ENCODE results near the gene RXFP4. TPM values are rescaled to one million over a fixed set of nuclear protein-coding genes. Genes with fewer than 3 reads are reported as not detected.

RXFP4 gene
- total RNA-seq, 1 experiment from 2014 or later = not detected

- no peaks in the 10 kb centered on the region for H4K20me1 ChIP-seq (ENCODE audit: control insufficient read depth, insufficient read depth, insufficient read length)
- DNase-seq = no peak
- H3K79me2 ChIP-seq (ENCODE audit: insufficient read depth, low read length) = peaks cover 19% of the 10 kb centered on the region; the same call in 1 of the 2 replicates
- no peaks in the 10 kb centered on the region; the same call in 1 of the 2 replicates for H3K4me1 ChIP-seq (ENCODE audit: insufficient read depth, low read length)
- Mint-ChIP-seq H3K9me3 (no peaks in the 10 kb centered on the region), H3K27me3 (ENCODE audit: low read depth) (no peaks in the 10 kb centered on the region), H3K36me3 (ENCODE audit: insufficient read depth in 1 of 3, low read depth in 3 of 3) (peaks cover 25 to 33% (median 28%) of the 10 kb centered on the region in 3 experiments), H3K4me1 (peaks cover 19 to 21% of the 10 kb centered on the region in 2 experiments), H3K4me3 (no peak overlapping the region), H3K27ac (no peak overlapping the region)
- 100% methylated on average over 4 of the region's 10 CpGs for WGBS (ENCODE audit: extremely low coverage, insufficient read length, low lambda C conversion rate)
- no peak overlapping the region for H2AFZ ChIP-seq (ENCODE audit: low read length)
- no peak overlapping the region for H4K8ac ChIP-seq (replicated peaks; ENCODE audit: insufficient read length, low read depth, low read length)
- no peak overlapping the region for H4K91ac ChIP-seq (ENCODE audit: insufficient read length, low read depth, low read length)
- peaks cover 9% of the 10 kb centered on the region for H3K79me1 ChIP-seq (ENCODE audit: insufficient read depth, low read depth, low read length, poor library complexity, severe bottlenecking)
- peaks cover 6% of the 10 kb centered on the region for H3K23me2 ChIP-seq (ENCODE audit: insufficient read length, low read depth, low read length, poor library complexity, severe bottlenecking)
- H3K27me3 ChIP-seq (ENCODE audit: insufficient read depth, low read length) = no peaks in the 10 kb centered on the region
- no peak overlapping the region for H4K5ac ChIP-seq (ENCODE audit: insufficient read length, low read depth, low read length)
- no peak overlapping the region for H3K18ac ChIP-seq (ENCODE audit: insufficient read length, low read depth, low read length)
- no peak overlapping the region for H3K23ac ChIP-seq (ENCODE audit: insufficient read length, low read depth, low read length)
- H2BK20ac ChIP-seq (ENCODE audit: low read depth, low read length, poor library complexity, severe bottlenecking) = no peak overlapping the region
- H3K4ac ChIP-seq (ENCODE audit: low read depth, low read length) = peak overlapping the region; percentile 38; the same call in 1 of the 2 replicates
- H3T11ph ChIP-seq (ENCODE audit: low read length) = no peak overlapping the region
- H2BK120ac ChIP-seq (ENCODE audit: low read depth, low read length, poor library complexity, severe bottlenecking) = no peak overlapping the region
- H2BK15ac ChIP-seq (ENCODE audit: low read depth, low read length) = no peak overlapping the region
- peak overlapping the region; percentile 97 for H3K9ac ChIP-seq (ENCODE audit: extremely low read depth, insufficient read length, low read length)
- peak overlapping the region; percentile 88 for H2BK5ac ChIP-seq (ENCODE audit: insufficient read length, low read length)
- no peaks in the 10 kb centered on the region for H3K9me3 ChIP-seq (ENCODE audit: control insufficient read depth, low read depth, low read length)
- no peak overlapping the region for H3K27ac ChIP-seq (ENCODE audit: insufficient read length, low read depth, low read length)
- peak overlapping the region; percentile 93 for H3K4me2 ChIP-seq (ENCODE audit: insufficient read depth, insufficient read length, low read length)
- peak overlapping the region; percentile 93; the same call in 1 of the 2 replicates for H3K14ac ChIP-seq (ENCODE audit: insufficient read depth, low read length)
- no peak overlapping the region for H2BK12ac ChIP-seq (ENCODE audit: insufficient read length, low read depth, low read length)
- peak overlapping the region; percentile 31 for H3K56ac ChIP-seq (ENCODE audit: insufficient read length, low read depth, low read length)
- TF ChIP-seq CTCF (conservative IDR thresholded peaks at IDR 0.05) = no peak
- H2AK5ac ChIP-seq (ENCODE audit: insufficient read length, low read length) = no peak overlapping the region
Measured at GRCh38 chr1:155933591-155934096, 7.8 kb upstream of the RXFP4 start.
